Lung (tissue), 12 donors: ENCODE results near the gene EVI5. TPM values are rescaled to one million over a fixed set of nuclear protein-coding genes. Genes with fewer than 3 reads are reported as not detected.
A peak's percentile ranks its signal among the peaks of the same experiment; 100 is the strongest.

Experiments
- ATAC-seq: fragments of 200-7000 bp; cut with Tn5 transposase; one replicate; pipeline ENCODE4 v1.9.1; 2020; ENCODE audit warnings: moderate number of reproducible peaks; ENCODE audit not compliant: insufficient read depth, low FRiP score
- DNase-seq, 3 donors: peaks; one replicate each; pipeline ENCODE4 v3.0.0-alpha.2; 2013 to 2017
- H3K27ac ChIP-seq, 2 donors: one replicate each; pipeline ENCODE4 v1.5.1; 2013; ENCODE audit warnings: mild to moderate bottlenecking in 2 of 2, moderate library complexity in 2 of 2, control low read depth in 1 of 2, inconsistent platforms in 1 of 2, low read depth in 1 of 2, low read length in 1 of 2
- H3K27me3 ChIP-seq, 3 donors: one replicate each; pipeline ENCODE4 v1.5.1; 2013; ENCODE audit warnings: low read length in 2 of 3; ENCODE audit not compliant: control insufficient read depth in 3 of 3, insufficient read depth in 3 of 3
- H3K36me3 ChIP-seq, 4 donors: one replicate each; pipeline ENCODE4 v1.5.1; 2013; ENCODE audit warnings: low read length in 4 of 4, mild to moderate bottlenecking in 1 of 4, moderate library complexity in 1 of 4; ENCODE audit not compliant: control insufficient read depth in 4 of 4, insufficient read depth in 4 of 4
- H3K4me1 ChIP-seq, 5 donors: one replicate each; pipeline ENCODE4 v1.5.1; 2013; ENCODE audit warnings: low read length in 5 of 5, mild to moderate bottlenecking in 2 of 5, moderate library complexity in 1 of 5; ENCODE audit not compliant: control insufficient read depth in 5 of 5, insufficient read depth in 5 of 5
- H3K4me3 ChIP-seq: one replicate; pipeline ENCODE4 v1.5.1; 2013; ENCODE audit warnings: mild to moderate bottlenecking, control low read depth, moderate library complexity
- H3K9ac ChIP-seq, 2 donors: one replicate each; pipeline ENCODE4 v1.5.1; 2013; ENCODE audit warnings: low read length in 2 of 2, control low read depth in 1 of 2; ENCODE audit not compliant: insufficient read depth in 1 of 2
- H3K9me3 ChIP-seq, 4 donors: one replicate each; pipeline ENCODE4 v1.5.1; 2013; ENCODE audit warnings: low read length in 3 of 4, mild to moderate bottlenecking in 1 of 4, moderate library complexity in 1 of 4; ENCODE audit not compliant: control insufficient read depth in 4 of 4, insufficient read depth in 3 of 4
- CTCF ChIP-seq: IDR thresholded peaks from 2 replicates; pipeline ENCODE4 v1.5.1; 2012; ENCODE audit warnings: mild to moderate bottlenecking; ENCODE audit errors: control extremely low read depth, extremely low read depth
- WGBS, 2 donors: extraction: QIAGEN DNeasy Blood & Tissue Kit; methylation state at CpG; one replicate each; pipeline ENCODE4 v1.1.7; 2013; 5-methylcytosine and 5-hydroxymethylcytosine counted together
- polyA plus RNA-seq, 2 donors: library from polyadenylated mRNA; stranded (reverse); fragments of 200-250 nt; gene quantifications; one replicate each; pipeline ENCODE4 v1.2.1, GENCODE V29; 2013
- total RNA-seq, 2 donors: library from RNA; depleted of rRNA in 1 of 2; stranded (reverse); fragments of >200 nt in 1 of 2; gene quantifications; one replicate each; pipeline ENCODE4 v1.2.1, GENCODE V29; 2014 to 2021
- donor health status: control.
- donor health status: control.
- donor health status: Bipolar disorder and iron deficiency.
- donor health status: healthy.
- donor health status: DM: yes; HTN: yes; CAD: no.

Gene EVI5
- total and polyA plus RNA-seq, 4 donors, result 4.9 to 88.8 (median 25.1) TPM

- Histone ChIP-seq H3K9me3 (no peaks in the 10 kb centered on the region), H3K4me3 (no peak overlapping the region), H3K27ac (peak overlapping the region; percentile 30 to 69), H3K9ac (no peak overlapping the region), H3K27me3 (no peaks in the 10 kb centered on the region), H3K4me1 (peaks cover 8 to 23% (median 8%) of the 10 kb centered on the region in 5 donors), H3K36me3 (no peaks in the 10 kb centered on the region)
- DNase-seq, result peak; percentile 89 to 99 (median 98)
- WGBS, 2 donors, result 87 to 96% methylated on average over 4 of the region's 4 CpGs
- ATAC-seq, result no peak
- TF ChIP-seq CTCF, result no peak
Observed at GRCh38 chr1:92756537-92756936, 28.4 kb downstream of the EVI5 start.

- Histone ChIP-seq H3K9me3 (no peaks in the 10 kb centered on the region), H3K4me1 (peaks cover 8 to 23% (median 10%) of the 10 kb centered on the region in 5 donors), H3K27ac (peak overlapping the region; percentile 50 to 69), H3K4me3 (no peak overlapping the region), H3K36me3 (no peaks in the 10 kb centered on the region), H3K9ac (peak overlapping the region in 1 of 2 donors; percentile 63), H3K27me3 (no peaks in the 10 kb centered on the region)
- DNase-seq, result peak; percentile 51 to 86 (median 84)
- 81 to 89% methylated on average over 19 of the region's 19 CpGs for WGBS, 2 donors
- ATAC-seq, result peak; percentile 14
- TF ChIP-seq CTCF, result no peak
Observed at GRCh38 chr1:92755541-92756461, 29.1 kb downstream of the EVI5 start.

- H3K9ac ChIP-seq, result no peak overlapping the region
- peak overlapping the region in 1 of 2 donors; percentile 69 for H3K27ac ChIP-seq
- H3K4me3 ChIP-seq, result no peak overlapping the region
- no peak for TF ChIP-seq CTCF
- H3K27me3 ChIP-seq, result no peaks in the 10 kb centered on the region
- no peaks in the 10 kb centered on the region for H3K9me3 ChIP-seq
- no peaks in the 10 kb centered on the region for H3K36me3 ChIP-seq
- peaks cover 8 to 23% (median 10%) of the 10 kb centered on the region in 5 donors for H3K4me1 ChIP-seq
- no peak for DNase-seq
- WGBS, 2 donors, result 74 to 85% methylated on average over 1 of the region's 1 CpG
- no peak for ATAC-seq
Observed at GRCh38 chr1:92754719-92755050, 30.2 kb downstream of the EVI5 start.
